ENCODE data around the gene PTCH1. TPM values are rescaled to one million over a fixed set of nuclear protein-coding genes. Genes with fewer than 3 reads are reported as not detected.

The PTCH1 gene
- total RNA-seq, 1 donor from 2014 or later = 10.4 TPM

GRCh38 chr9:95483431-95483830, 33.3 kb downstream of the PTCH1 start:
- ATAC-seq (no peak), DNase-seq (ENCODE audit: missing footprints) (no peak)
- intact Hi-C loops (cut with DNase I) = no loop called here

GRCh38 chr9:95482621-95483020, 34.1 kb downstream of the PTCH1 start:
- DNase-seq (ENCODE audit: missing footprints) = no peak
- intact Hi-C loops (cut with DNase I) = no loop called here

GRCh38 chr9:95481000-95481399, 35.8 kb downstream of the PTCH1 start:
- intact Hi-C loops (cut with DNase I) = no loop called here
- no peak for DNase-seq (ENCODE audit: missing footprints)
- ATAC-seq = no peak

More at GRCh38 chr9:95482621-95483020, 34.1 kb downstream of the PTCH1 start:
- ATAC-seq = no peak

GRCh38 chr9:95480346-95480745, 36.4 kb downstream of the PTCH1 start:
- ATAC-seq (no peak), DNase-seq (ENCODE audit: missing footprints) (no peak)
- intact Hi-C loops (cut with DNase I) = no loop called here

- DNase-seq (ENCODE audit: missing footprints) = no peak
- intact Hi-C loops (cut with DNase I) = no loop called here
- no peak for ATAC-seq
These were observed 37.4 kb downstream of the PTCH1 start for GRCh38 chr9:95479330-95479729.

- ATAC-seq = peak; percentile 59
- intact Hi-C loops (cut with DNase I) = no loop called here
- no peak for DNase-seq (ENCODE audit: missing footprints)
These were observed 38.4 kb downstream of the PTCH1 start for GRCh38 chr9:95478335-95478734.

- intact Hi-C loops (cut with DNase I) = no loop called here
- DNase-seq (ENCODE audit: missing footprints) = no peak
- no peak for ATAC-seq
These were observed 38.9 kb downstream of the PTCH1 start for GRCh38 chr9:95477885-95478284.

GRCh38 chr9:95477441-95477840, 39.3 kb downstream of the PTCH1 start:
- ATAC-seq = peak; percentile 52
- no peak for DNase-seq (ENCODE audit: missing footprints)
- intact Hi-C loops (cut with DNase I) = no loop called here

- intact Hi-C loops (cut with DNase I) = no loop called here
- ATAC-seq (no peak), DNase-seq (ENCODE audit: missing footprints) (peak; percentile 60)
These were observed 48.0 kb downstream of the PTCH1 start for GRCh38 chr9:95468791-95469190.

GRCh38 chr9:95465115-95465514, 51.7 kb downstream of the PTCH1 start:
- intact Hi-C loops (cut with DNase I) = no loop called here
- ATAC-seq (no peak), DNase-seq (ENCODE audit: missing footprints) (no peak)

GRCh38 chr9:95463148-95464060, 53.4 kb downstream of the PTCH1 start:
- no peak for DNase-seq (ENCODE audit: missing footprints)
- intact Hi-C loops (cut with DNase I) = loop anchor here (5.0 kb wide), 1 partner anchor 44 kb away; no protein-coding TSS in a partner anchor
- ATAC-seq = no peak

- DNase-seq (ENCODE audit: missing footprints) (no peak), ATAC-seq (peak; percentile 90)
- intact Hi-C loops (cut with DNase I) = loop anchor here (5.0 kb wide), 1 partner anchor 45 kb away; no protein-coding TSS in a partner anchor
These were observed 54.3 kb downstream of the PTCH1 start for GRCh38 chr9:95462249-95463147.

- intact Hi-C loops (cut with DNase I) = loop anchor here (5.0 kb wide), 1 partner anchor 46 kb away; no protein-coding TSS in a partner anchor
- ATAC-seq (no peak), DNase-seq (ENCODE audit: missing footprints) (no peak)
These were observed 55.1 kb downstream of the PTCH1 start for GRCh38 chr9:95461448-95462248.

- intact Hi-C loops (cut with DNase I) = loop anchor here (5.0 kb wide), 1 partner anchor 47 kb away; no protein-coding TSS in a partner anchor
- DNase-seq (ENCODE audit: missing footprints) = no peak
- ATAC-seq = no peak
These were observed 56.1 kb downstream of the PTCH1 start for GRCh38 chr9:95460518-95461164.

GRCh38 chr9:95459851-95460517, 56.8 kb downstream of the PTCH1 start:
- DNase-seq (ENCODE audit: missing footprints) = no peak
- intact Hi-C loops (cut with DNase I) = loop anchor here (5.0 kb wide), 1 partner anchor 47 kb away; no protein-coding TSS in a partner anchor
- ATAC-seq = no peak

- DNase-seq (ENCODE audit: missing footprints) (no peak), ATAC-seq (no peak)
- intact Hi-C loops (cut with DNase I) = no loop called here
These were observed 57.6 kb downstream of the PTCH1 start for GRCh38 chr9:95459178-95459577.

- intact Hi-C loops (cut with DNase I) = no loop called here
- ATAC-seq = no peak
- no peak for DNase-seq (ENCODE audit: missing footprints)
These were observed 58.1 kb downstream of the PTCH1 start for GRCh38 chr9:95458666-95459065.

- ATAC-seq (no peak), DNase-seq (ENCODE audit: missing footprints) (no peak)
- intact Hi-C loops (cut with DNase I) = no loop called here
These were observed 59.0 kb downstream of the PTCH1 start for GRCh38 chr9:95457769-95458168.
